HG03139 (cell line): Measurements from ENCODE around the gene ERICH4.
"Not testable (repeated sequence)": the region's sequence is repeated elsewhere in the genome, so short reads cannot be mapped to it uniquely, and the experiment has no call there.

Experiments used
- ATAC-seq: cut with Tn5 transposase; IDR thresholded peaks from one replicate; pipeline ENCODE4 v1.9.1; 2021; ENCODE audit not compliant: unreplicated experiment

ERICH4 gene

GRCh38 chr19:41434450-41434849 lies 8.5 kb upstream of the ERICH4 start:
- no peak for ATAC-seq

- ATAC-seq = not testable (repeated sequence)
Observed at GRCh38 chr19:41435376-41435775, 7.6 kb upstream of the ERICH4 start.

- no peak for ATAC-seq
Observed at GRCh38 chr19:41435936-41436673, 6.9 kb upstream of the ERICH4 start.

- ATAC-seq = no peak
Observed at GRCh38 chr19:41436674-41436951, 6.3 kb upstream of the ERICH4 start.

GRCh38 chr19:41437944-41438574 lies 4.9 kb upstream of the ERICH4 start:
- no peak for ATAC-seq

GRCh38 chr19:41439441-41440222 lies 3.3 kb upstream of the ERICH4 start, which contains the start of gene DMAC2:
TSS of gene DMAC2 (minus strand) at chr19:41439912. CDS start at chr19:41439899, 13 bp downstream.
- ATAC-seq = peak; percentile 83

- no peak for ATAC-seq
Observed at GRCh38 chr19:41441321-41441945, 1.5 kb upstream of the ERICH4 start.

GRCh38 chr19:41443813-41444455 lies 978 bp downstream of the ERICH4 start:
- no peak for ATAC-seq

- no peak for ATAC-seq
Observed at GRCh38 chr19:41445575-41445974, 2.6 kb downstream of the ERICH4 start.

GRCh38 chr19:41447732-41448332 lies 4.9 kb downstream of the ERICH4 start:
- ATAC-seq = no peak

- ATAC-seq = no peak
Observed at GRCh38 chr19:41449079-41449864, 6.3 kb downstream of the ERICH4 start.

- ATAC-seq = no peak
Observed at GRCh38 chr19:41449865-41450178, 6.9 kb downstream of the ERICH4 start.

- ATAC-seq = no peak
Observed at GRCh38 chr19:41452584-41453275, 9.8 kb downstream of the ERICH4 start.

- ATAC-seq = no peak
Observed at GRCh38 chr19:41455936-41456335, 13.0 kb downstream of the ERICH4 start.

GRCh38 chr19:41456342-41456918 lies 13.5 kb downstream of the ERICH4 start:
- ATAC-seq = no peak

GRCh38 chr19:41457241-41457640 lies 14.3 kb downstream of the ERICH4 start:
- ATAC-seq = no peak

GRCh38 chr19:41462497-41462896 lies 19.5 kb downstream of the ERICH4 start:
- no peak for ATAC-seq

GRCh38 chr19:41463257-41464256 lies 20.6 kb downstream of the ERICH4 start:
- ATAC-seq = not testable (repeated sequence)
